CD4-positive, alpha-beta T cell (primary cell): ENCODE data around the gene VTCN1. TPM values are rescaled to one million over a fixed set of nuclear protein-coding genes. Genes with fewer than 3 reads are reported as not detected.

Experiments used
- ATAC-seq: fragments of 200-7000 bp; cut with Tn5 transposase; one replicate; pipeline ENCODE4 v1.10.0; 2022; ENCODE audit warnings: mild to moderate bottlenecking; ENCODE audit not compliant: poor library complexity
- CTCF ChIA-PET: fragments of 350-600 bp; sonication (Branson Sonifier 250); formaldehyde crosslinking; loops from one replicate; lab custom pipeline; 2021; ENCODE audit warnings: antibody characterized with exemption, inconsistent platforms; lab: Charles Lee
- POLR2A ChIA-PET: fragments of 350-600 bp; sonication (Branson Sonifier 250); formaldehyde crosslinking; loops from one replicate; lab custom pipeline; 2021; ENCODE audit warnings: antibody characterized with exemption, inconsistent platforms; lab: Charles Lee
- DNase-seq, 14 experiments: peaks; one replicate each; pipeline ENCODE4 v3.0.0-alpha.2; 2013 to 2020; ENCODE audit warnings: mixed read lengths in 2 of 14
- H3K27ac ChIP-seq, 2 donors: one replicate each; pipeline versions ENCODE4 v1.5.1 to v1.7.0; 2013; ENCODE audit warnings: low read length in 2 of 2, low read depth in 1 of 2, mild to moderate bottlenecking in 1 of 2
- H3K27me3 ChIP-seq, 2 experiments: 1 replicate in 1 of 2; 2 replicates in 1 of 2; pipeline versions ENCODE4 v1.6.1 to v1.7.0; 2013; ENCODE audit warnings: low read length in 2 of 2, control low read depth in 1 of 2, mild to moderate bottlenecking in 1 of 2, moderate library complexity in 1 of 2; ENCODE audit not compliant: insufficient read depth in 2 of 2, control insufficient read depth in 1 of 2
- H3K36me3 ChIP-seq: one replicate; pipeline ENCODE4 v1.6.1; 2013; ENCODE audit warnings: low read length, control low read depth; ENCODE audit not compliant: insufficient read depth
- H3K4me1 ChIP-seq: one replicate; pipeline ENCODE4 v1.6.1; 2013; ENCODE audit warnings: low read length, control low read depth; ENCODE audit not compliant: insufficient read depth
- H3K4me3 ChIP-seq: one replicate; pipeline ENCODE4 v1.5.1; 2013; ENCODE audit warnings: mild to moderate bottlenecking, low read length, moderate library complexity
- H3K9me3 ChIP-seq, 2 experiments: 1 replicate in 1 of 2; 2 replicates in 1 of 2; pipeline versions ENCODE4 v1.6.1 to v1.7.0; 2013; ENCODE audit warnings: low read length in 2 of 2, mild to moderate bottlenecking in 2 of 2, control low read depth in 1 of 2, moderate library complexity in 1 of 2; ENCODE audit not compliant: control insufficient read depth in 1 of 2, insufficient read depth in 1 of 2
- H3K27ac Mint-ChIP-seq: one replicate; pipeline ENCODE4 v1.8.0; 2020; ENCODE audit warnings: mixed read lengths
- H3K27me3 Mint-ChIP-seq: one replicate; pipeline ENCODE4 v1.8.0; 2021; ENCODE audit warnings: mixed read lengths
- H3K36me3 Mint-ChIP-seq: one replicate; pipeline ENCODE4 v1.8.0; 2021; ENCODE audit warnings: low read depth, mixed read lengths
- H3K4me1 Mint-ChIP-seq: one replicate; pipeline ENCODE4 v1.8.0; 2021; ENCODE audit warnings: low read depth, mixed read lengths
- H3K4me3 Mint-ChIP-seq: one replicate; pipeline ENCODE4 v1.8.0; 2020; ENCODE audit warnings: mild to moderate bottlenecking, mixed read lengths
- H3K9me3 Mint-ChIP-seq: one replicate; pipeline ENCODE4 v1.8.0; 2020; ENCODE audit warnings: mixed read lengths
- CTCF ChIP-seq: fragments of 200-600 bp; IDR thresholded peaks from one replicate; pipeline ENCODE4 v1.8.0; 2022; ENCODE audit warnings: antibody characterized with exemption, mild to moderate bottlenecking
- intact Hi-C, 2 experiments: fragments of 100-400 bp; cut with DNase I in 1 of 2; cut with micrococcal nuclease in 1 of 2; formaldehyde crosslinking; loops; one replicate each; pipeline versions ENCODE4 v1.15.1 to v1.9.0; 2023 to 2025; cut with DNase I, micrococcal nuclease
- total RNA-seq, 174 experiments: library from RNA in 2 of 174; stranded (reverse) in 2 of 174; gene quantifications; one replicate each; pipeline ENCODE4 v1.2.3 and lab custom pipeline; 2021 to 2026

The VTCN1 gene
- total RNA-seq, 2 experiments from 2014 or later = not detected

- CTCF ChIA-PET = no interaction called here
- intact Hi-C loops = no loop called here
These were observed 21.1 kb upstream of the VTCN1 start for GRCh38 chr1:117231748-117232373.

GRCh38 chr1:117231312-117231711, 20.6 kb upstream of the VTCN1 start:
- no peak overlapping the region for H3K27ac Mint-ChIP-seq
- intact Hi-C loops = no loop called here
- H3K9me3 Mint-ChIP-seq = no peaks in the 10 kb centered on the region
- no peaks in the 10 kb centered on the region for H3K27me3 ChIP-seq
- H3K36me3 Mint-ChIP-seq = no peaks in the 10 kb centered on the region
- ATAC-seq (no peak), DNase-seq (no peak)
- ChIA-PET POLR2A (no interaction called here), CTCF (no interaction called here)
- TF ChIP-seq CTCF = no peak
- no peak overlapping the region for H3K4me3 ChIP-seq
- peaks cover 10% of the 10 kb centered on the region for H3K27me3 Mint-ChIP-seq
- H3K4me1 Mint-ChIP-seq = no peaks in the 10 kb centered on the region
- H3K4me3 Mint-ChIP-seq = no peak overlapping the region
- no peaks in the 10 kb centered on the region for H3K4me1 ChIP-seq
- H3K36me3 ChIP-seq = no peaks in the 10 kb centered on the region
- H3K9me3 ChIP-seq = no peaks in the 10 kb centered on the region
- no peak overlapping the region for H3K27ac ChIP-seq

More at GRCh38 chr1:117231748-117232373, 21.1 kb upstream of the VTCN1 start:
- no peaks in the 10 kb centered on the region for H3K27me3 ChIP-seq
- no peak overlapping the region for H3K27ac ChIP-seq
- Mint-ChIP-seq H3K27me3 (peaks cover 10% of the 10 kb centered on the region), H3K4me1 (no peaks in the 10 kb centered on the region), H3K36me3 (no peaks in the 10 kb centered on the region), H3K4me3 (no peak overlapping the region), H3K9me3 (no peaks in the 10 kb centered on the region), H3K27ac (no peak overlapping the region)
- TF ChIP-seq CTCF = no peak
- no peak for DNase-seq
- H3K36me3 ChIP-seq = no peaks in the 10 kb centered on the region
- POLR2A ChIA-PET = no interaction called here
- H3K4me3 ChIP-seq = no peak overlapping the region
- H3K9me3 ChIP-seq = no peaks in the 10 kb centered on the region
- ATAC-seq = no peak
- no peaks in the 10 kb centered on the region for H3K4me1 ChIP-seq

GRCh38 chr1:117229217-117229616, 18.5 kb upstream of the VTCN1 start:
- no peak overlapping the region for H3K27ac Mint-ChIP-seq
- H3K4me1 Mint-ChIP-seq = no peaks in the 10 kb centered on the region
- no peak overlapping the region for H3K4me3 ChIP-seq
- ChIA-PET POLR2A (no interaction called here), CTCF (no interaction called here)
- H3K36me3 ChIP-seq = no peaks in the 10 kb centered on the region
- DNase-seq = no peak
- no peaks in the 10 kb centered on the region for H3K36me3 Mint-ChIP-seq
- no peak overlapping the region for H3K27ac ChIP-seq
- H3K4me1 ChIP-seq = no peaks in the 10 kb centered on the region
- no peak for TF ChIP-seq CTCF
- no peaks in the 10 kb centered on the region for H3K9me3 Mint-ChIP-seq
- H3K27me3 ChIP-seq = no peaks in the 10 kb centered on the region
- no peaks in the 10 kb centered on the region for H3K9me3 ChIP-seq
- H3K27me3 Mint-ChIP-seq = no peaks in the 10 kb centered on the region
- no peak for ATAC-seq
- H3K4me3 Mint-ChIP-seq = no peak overlapping the region
- intact Hi-C loops = no loop called here
